Thoracic aorta (tissue), 2 donors: ENCODE data around the gene SDK1. TPM values are rescaled to one million over a fixed set of nuclear protein-coding genes. Genes with fewer than 3 reads are reported as not detected.

Experiments used
- ATAC-seq: fragments of 150-250 bp; one replicate; pipeline ENCODE4 v1.8.0; 2017; ENCODE audit warnings: low read depth; ENCODE audit not compliant: insufficient number of reproducible peaks, low FRiP score
- DNase-seq: peaks from one replicate; pipeline ENCODE4 v3.0.0-alpha.2; 2020; ENCODE audit warnings: low spot score
- H3K27ac ChIP-seq, 2 donors: fragments of 200-600 bp; sonication (generic); 1 replicate in 1 of 2; 2 replicates in 1 of 2; pipeline ENCODE4 v1.5.1; 2016; ENCODE audit warnings: mild to moderate bottlenecking in 2 of 2, moderate library complexity in 2 of 2
- H3K27me3 ChIP-seq: fragments of 200-600 bp; sonication (generic); replicated peaks from 2 replicates; pipeline ENCODE4 v1.6.0; 2016; ENCODE audit warnings: mild to moderate bottlenecking; ENCODE audit not compliant: insufficient read depth
- H3K36me3 ChIP-seq: fragments of 200-600 bp; sonication (generic); one replicate; pipeline ENCODE4 v1.5.1; 2016
- H3K4me1 ChIP-seq, 2 donors: fragments of 200-600 bp; sonication (generic); 1 replicate in 1 of 2; 2 replicates in 1 of 2; pipeline versions ENCODE4 v1.5.1 to v1.6.0; 2016; ENCODE audit warnings: low read depth in 2 of 2, mild to moderate bottlenecking in 1 of 2; ENCODE audit not compliant: control insufficient read depth in 1 of 2
- H3K4me3 ChIP-seq: fragments of 200-600 bp; sonication (generic); 2 replicates; pipeline ENCODE4 v1.5.1; 2016; ENCODE audit warnings: mild to moderate bottlenecking
- H3K9me3 ChIP-seq: fragments of 200-600 bp; sonication (generic); 2 replicates; pipeline ENCODE4 v1.5.1; 2016
- CTCF ChIP-seq: fragments of 200-600 bp; sonication (generic); IDR thresholded peaks from one replicate; pipeline ENCODE4 v1.5.1; 2019; ENCODE audit warnings: antibody characterized with exemption
- total RNA-seq, 2 donors: library from RNA; depleted of rRNA; stranded (reverse); fragments of >200 nt; gene quantifications; one replicate each; pipeline versions ENCODE4 v1.1.0 to v1.2.3, GENCODE V29; 2016

The SDK1 gene
- total RNA-seq, 2 donors from 2014 or later: 27.5 to 29.2 TPM

- DNase-seq (no peak), ATAC-seq (no peak)
- no peak for TF ChIP-seq CTCF
- Histone ChIP-seq H3K27ac (no peak overlapping the region), H3K4me3 (no peak overlapping the region), H3K9me3 (no peaks in the 10 kb centered on the region), H3K36me3 (no peaks in the 10 kb centered on the region), H3K27me3 (no peaks in the 10 kb centered on the region), H3K4me1 (peaks cover 6 to 23% of the 10 kb centered on the region in 2 donors)
Measured at GRCh38 chr7:3552499-3552898, 251.4 kb downstream of the SDK1 start.

GRCh38 chr7:3558400-3558799 is 257.3 kb downstream of the SDK1 start:
- DNase-seq (no peak), ATAC-seq (no peak)
- Histone ChIP-seq H3K36me3 (no peaks in the 10 kb centered on the region), H3K27ac (no peak overlapping the region), H3K4me1 (peaks cover 0 to 21% of the 10 kb centered on the region in 2 donors), H3K4me3 (no peak overlapping the region), H3K9me3 (no peaks in the 10 kb centered on the region), H3K27me3 (no peaks in the 10 kb centered on the region)
- no peak for TF ChIP-seq CTCF

- Histone ChIP-seq H3K4me1 (peaks cover 0 to 21% of the 10 kb centered on the region in 2 donors), H3K9me3 (no peaks in the 10 kb centered on the region), H3K4me3 (no peak overlapping the region), H3K36me3 (no peaks in the 10 kb centered on the region), H3K27ac (no peak overlapping the region), H3K27me3 (no peaks in the 10 kb centered on the region)
- ATAC-seq: no peak
- no peak for TF ChIP-seq CTCF
- DNase-seq: no peak
Measured at GRCh38 chr7:3559278-3559677, 258.2 kb downstream of the SDK1 start.

DNA sequence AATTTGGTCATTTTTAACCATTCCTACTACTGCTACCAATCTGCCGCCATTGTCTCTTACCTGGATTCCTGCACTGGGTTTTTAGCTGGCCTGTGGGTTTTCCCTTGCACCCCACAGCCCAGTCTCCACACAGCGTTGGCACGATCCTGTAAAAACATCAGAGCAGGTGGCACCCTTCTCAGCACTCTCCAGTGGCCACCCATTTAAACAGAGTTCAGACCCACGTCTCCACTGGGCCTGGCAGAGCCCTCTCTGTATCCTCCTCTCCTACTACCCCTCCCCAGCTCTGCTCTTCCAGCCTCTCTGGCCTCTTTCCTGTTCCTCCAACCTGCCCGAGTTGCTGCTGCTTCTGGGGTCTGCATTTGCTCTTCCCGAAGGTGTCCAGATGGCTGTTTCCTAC is 259.4 kb downstream of the SDK1 start:
- ATAC-seq (no peak), DNase-seq (no peak)
- H3K36me3 ChIP-seq: no peaks in the 10 kb centered on the region
- no peak overlapping the region for H3K27ac ChIP-seq
- H3K9me3 ChIP-seq: no peaks in the 10 kb centered on the region
- H3K27me3 ChIP-seq: no peaks in the 10 kb centered on the region
- TF ChIP-seq CTCF: no peak
- H3K4me3 ChIP-seq: no peak overlapping the region
- H3K4me1 ChIP-seq: peaks cover 0 to 21% of the 10 kb centered on the region in 2 donors

DNA sequence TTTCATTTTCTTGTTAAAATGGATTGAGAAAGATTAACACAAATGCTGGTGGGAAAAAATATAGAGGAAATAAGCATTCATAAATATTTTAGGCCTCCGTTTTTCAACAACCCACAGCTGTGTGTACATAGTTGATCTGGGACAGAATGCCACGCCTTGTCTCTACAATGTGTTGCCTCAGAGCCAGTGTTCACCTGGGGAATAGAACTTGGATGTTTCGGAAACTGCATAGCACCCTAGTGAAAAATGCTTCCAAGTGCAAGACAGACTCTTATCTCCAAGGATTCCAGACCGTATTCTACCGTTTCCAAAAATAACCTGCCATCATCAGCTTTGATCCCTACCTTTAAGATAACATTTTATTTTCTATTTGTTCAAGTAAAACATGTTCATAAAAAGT is 260.9 kb downstream of the SDK1 start:
- H3K27me3 ChIP-seq: no peaks in the 10 kb centered on the region
- no peaks in the 10 kb centered on the region for H3K9me3 ChIP-seq
- no peak for DNase-seq
- no peak for ATAC-seq
- no peaks in the 10 kb centered on the region for H3K36me3 ChIP-seq
- no peak overlapping the region for H3K4me3 ChIP-seq
- H3K27ac ChIP-seq: no peak overlapping the region
- TF ChIP-seq CTCF: no peak
- H3K4me1 ChIP-seq: peaks cover 0 to 21% of the 10 kb centered on the region in 2 donors
